ENCODE data around the gene INHA.

DNA sequence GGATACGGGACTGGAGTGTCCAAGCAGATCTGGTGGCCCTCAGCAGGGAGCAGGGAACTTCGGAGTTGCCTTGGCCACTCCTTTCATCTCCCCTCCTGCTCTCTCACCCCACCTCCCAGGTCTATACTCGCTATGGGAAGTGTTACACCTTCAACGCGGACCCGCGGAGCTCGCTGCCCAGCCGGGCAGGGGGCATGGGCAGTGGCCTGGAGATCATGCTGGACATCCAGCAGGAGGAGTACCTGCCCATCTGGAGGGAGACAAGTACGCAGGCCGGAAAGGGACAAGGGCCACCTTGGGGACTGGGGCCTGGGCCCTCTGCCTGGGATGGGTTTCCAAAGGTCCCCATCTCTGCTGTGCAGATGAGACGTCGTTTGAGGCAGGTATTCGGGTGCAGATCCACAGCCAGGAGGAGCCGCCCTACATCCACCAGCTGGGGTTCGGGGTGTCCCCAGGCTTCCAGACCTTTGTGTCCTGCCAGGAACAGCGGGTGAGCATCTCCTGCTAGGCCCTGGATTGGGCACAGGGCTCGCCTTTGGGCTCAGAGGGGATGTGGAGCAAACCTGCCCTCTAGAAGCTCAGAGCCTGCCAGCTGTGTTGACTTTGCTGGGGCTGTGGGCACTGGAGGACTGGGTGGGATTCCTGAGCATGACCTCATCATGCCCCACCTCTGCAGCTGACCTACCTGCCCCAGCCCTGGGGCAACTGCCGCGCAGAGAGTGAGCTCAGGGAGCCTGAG lies 40.3 kb upstream of the INHA start:
- TF ChIP-seq, protein P1, sequence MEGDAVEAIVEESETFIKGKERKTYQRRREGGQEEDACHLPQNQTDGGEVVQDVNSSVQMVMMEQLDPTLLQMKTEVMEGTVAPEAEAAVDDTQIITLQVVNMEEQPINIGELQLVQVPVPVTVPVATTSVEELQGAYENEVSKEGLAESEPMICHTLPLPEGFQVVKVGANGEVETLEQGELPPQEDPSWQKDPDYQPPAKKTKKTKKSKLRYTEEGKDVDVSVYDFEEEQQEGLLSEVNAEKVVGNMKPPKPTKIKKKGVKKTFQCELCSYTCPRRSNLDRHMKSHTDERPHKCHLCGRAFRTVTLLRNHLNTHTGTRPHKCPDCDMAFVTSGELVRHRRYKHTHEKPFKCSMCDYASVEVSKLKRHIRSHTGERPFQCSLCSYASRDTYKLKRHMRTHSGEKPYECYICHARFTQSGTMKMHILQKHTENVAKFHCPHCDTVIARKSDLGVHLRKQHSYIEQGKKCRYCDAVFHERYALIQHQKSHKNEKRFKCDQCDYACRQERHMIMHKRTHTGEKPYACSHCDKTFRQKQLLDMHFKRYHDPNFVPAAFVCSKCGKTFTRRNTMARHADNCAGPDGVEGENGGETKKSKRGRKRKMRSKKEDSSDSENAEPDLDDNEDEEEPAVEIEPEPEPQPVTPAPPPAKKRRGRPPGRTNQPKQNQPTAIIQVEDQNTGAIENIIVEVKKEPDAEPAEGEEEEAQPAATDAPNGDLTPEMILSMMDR (IDR thresholded peaks at IDR 0.05), result no peak
- TF ChIP-seq POLR2A (IDR thresholded peaks at IDR 0.05), result no peak

Data from adrenal gland (tissue), 5 donors.